C4-2B (cell line): ENCODE data around the gene FOXC2.

Experiments
- ZFX ChIP-seq: fragments of 450-650 bp; IDR thresholded peaks from 2 replicates; pipeline ENCODE4 v1.6.1; 2017
- TF ChIP-seq, protein P1 (sequence below): fragments of 450-650 bp; conservative IDR thresholded peaks from 2 replicates; pipeline ENCODE4 v1.5.1; 2017; ENCODE audit warnings: mild to moderate bottlenecking

DNA sequence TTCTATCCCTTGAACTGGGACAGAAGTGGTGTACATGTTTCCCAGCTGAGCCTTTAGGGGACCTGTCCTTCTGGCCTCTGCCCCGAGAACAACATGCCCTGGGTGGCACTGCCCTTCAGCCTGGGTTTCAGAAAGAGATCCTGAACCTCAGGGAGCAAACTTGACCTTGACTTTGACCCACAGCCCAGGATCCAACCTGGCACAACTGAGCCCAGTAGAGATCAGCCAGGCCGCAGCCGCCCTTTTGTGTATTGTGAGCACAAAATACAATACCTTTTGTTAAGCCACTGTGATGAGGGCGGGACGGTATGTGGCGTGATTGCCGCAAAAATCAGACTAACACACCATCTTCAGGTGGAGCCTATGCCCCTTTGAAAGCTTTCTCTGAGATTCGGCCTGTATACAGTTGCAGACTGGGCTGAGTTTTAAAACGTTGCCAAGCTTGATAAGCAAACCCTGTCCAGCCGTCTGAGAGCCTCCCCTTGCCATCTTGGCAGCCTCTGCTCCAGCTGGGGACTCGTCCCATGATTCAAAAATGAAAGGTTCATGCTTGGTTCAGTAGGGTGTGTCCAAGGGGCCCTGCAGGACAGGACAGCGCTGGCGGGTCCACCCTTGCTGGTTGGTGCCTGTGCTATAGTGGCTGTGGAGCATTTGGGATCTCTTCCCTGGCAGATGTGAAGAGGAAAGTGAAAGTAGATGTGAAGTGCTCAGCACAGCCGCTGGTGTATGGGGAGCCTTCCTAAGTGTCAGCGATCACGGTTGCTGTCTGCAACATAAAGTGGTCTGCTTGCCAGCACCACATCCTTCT is 52.0 kb downstream of the FOXC2 start:
- TF ChIP-seq, protein P1, sequence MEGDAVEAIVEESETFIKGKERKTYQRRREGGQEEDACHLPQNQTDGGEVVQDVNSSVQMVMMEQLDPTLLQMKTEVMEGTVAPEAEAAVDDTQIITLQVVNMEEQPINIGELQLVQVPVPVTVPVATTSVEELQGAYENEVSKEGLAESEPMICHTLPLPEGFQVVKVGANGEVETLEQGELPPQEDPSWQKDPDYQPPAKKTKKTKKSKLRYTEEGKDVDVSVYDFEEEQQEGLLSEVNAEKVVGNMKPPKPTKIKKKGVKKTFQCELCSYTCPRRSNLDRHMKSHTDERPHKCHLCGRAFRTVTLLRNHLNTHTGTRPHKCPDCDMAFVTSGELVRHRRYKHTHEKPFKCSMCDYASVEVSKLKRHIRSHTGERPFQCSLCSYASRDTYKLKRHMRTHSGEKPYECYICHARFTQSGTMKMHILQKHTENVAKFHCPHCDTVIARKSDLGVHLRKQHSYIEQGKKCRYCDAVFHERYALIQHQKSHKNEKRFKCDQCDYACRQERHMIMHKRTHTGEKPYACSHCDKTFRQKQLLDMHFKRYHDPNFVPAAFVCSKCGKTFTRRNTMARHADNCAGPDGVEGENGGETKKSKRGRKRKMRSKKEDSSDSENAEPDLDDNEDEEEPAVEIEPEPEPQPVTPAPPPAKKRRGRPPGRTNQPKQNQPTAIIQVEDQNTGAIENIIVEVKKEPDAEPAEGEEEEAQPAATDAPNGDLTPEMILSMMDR, result no peak
- TF ChIP-seq ZFX, result no peak
